ENCODE measurements around the gene MYO5B.

The MYO5B gene

GRCh38 chr18:50006470-50007046 is 188.4 kb downstream of the MYO5B start:
- no peak for DNase-seq

- no peak for DNase-seq
Observed at GRCh38 chr18:50004013-50004412, 190.9 kb downstream of the MYO5B start.

GRCh38 chr18:50002781-50003180 is 192.2 kb downstream of the MYO5B start:
- no peak for DNase-seq

GRCh38 chr18:50000227-50000626 is 194.7 kb downstream of the MYO5B start:
- no peak for DNase-seq

GRCh38 chr18:49999128-49999527 is 195.8 kb downstream of the MYO5B start:
- DNase-seq: no peak

GRCh38 chr18:49997558-49997957 is 197.4 kb downstream of the MYO5B start:
- DNase-seq: no peak

GRCh38 chr18:49994410-49994809 is 200.5 kb downstream of the MYO5B start:
- no peak for DNase-seq

- DNase-seq: no peak
Observed at GRCh38 chr18:49993299-49993698, 201.6 kb downstream of the MYO5B start.

- no peak for DNase-seq
Observed at GRCh38 chr18:49988733-49989132, 206.2 kb downstream of the MYO5B start.

GRCh38 chr18:49988101-49988500 is 206.8 kb downstream of the MYO5B start:
- DNase-seq: no peak

GRCh38 chr18:49985236-49985635 is 209.7 kb downstream of the MYO5B start:
- no peak for DNase-seq

GRCh38 chr18:49980896-49981295 is 214.1 kb downstream of the MYO5B start:
- no peak for DNase-seq

- no peak for DNase-seq
Observed at GRCh38 chr18:49976795-49977560, 218.0 kb downstream of the MYO5B start.

GRCh38 chr18:49976001-49976400 is 218.9 kb downstream of the MYO5B start:
- DNase-seq: no peak

GRCh38 chr18:49974079-49974478 is 220.9 kb downstream of the MYO5B start:
- no peak for DNase-seq

- DNase-seq: no peak
Observed at GRCh38 chr18:49973592-49973991, 221.4 kb downstream of the MYO5B start.

- DNase-seq: no peak
Observed at GRCh38 chr18:49972535-49972934, 222.4 kb downstream of the MYO5B start.

GRCh38 chr18:49971462-49971861 is 223.5 kb downstream of the MYO5B start:
- DNase-seq: no peak

GRCh38 chr18:49970319-49970718 is 224.6 kb downstream of the MYO5B start:
- no peak for DNase-seq

GRCh38 chr18:49968644-49969309 is 226.2 kb downstream of the MYO5B start:
- DNase-seq: no peak

- DNase-seq: no peak
Observed at GRCh38 chr18:49967636-49968313, 227.2 kb downstream of the MYO5B start.

GRCh38 chr18:49967171-49967570 is 227.8 kb downstream of the MYO5B start:
- no peak for DNase-seq

- DNase-seq: no peak
Observed at GRCh38 chr18:49966090-49966489, 228.9 kb downstream of the MYO5B start.

GRCh38 chr18:49963217-49963616 is 231.7 kb downstream of the MYO5B start:
- no peak for DNase-seq
